Nasal cavity respiratory epithelium epithelial cell of viscerocranial mucosa (primary cell): ENCODE data around the gene CDC42. TPM values are rescaled to one million over a fixed set of nuclear protein-coding genes. Genes with fewer than 3 reads are reported as not detected.

Experiments used
- total RNA-seq: library from RNA; depleted of rRNA; stranded (reverse); fragments of >200 nt; gene quantifications from 2 replicates; pipeline ENCODE4 v1.2.3, GENCODE V29; 2014

Gene CDC42
- total RNA-seq: 322 and 370 TPM in 2 replicates

DNA sequence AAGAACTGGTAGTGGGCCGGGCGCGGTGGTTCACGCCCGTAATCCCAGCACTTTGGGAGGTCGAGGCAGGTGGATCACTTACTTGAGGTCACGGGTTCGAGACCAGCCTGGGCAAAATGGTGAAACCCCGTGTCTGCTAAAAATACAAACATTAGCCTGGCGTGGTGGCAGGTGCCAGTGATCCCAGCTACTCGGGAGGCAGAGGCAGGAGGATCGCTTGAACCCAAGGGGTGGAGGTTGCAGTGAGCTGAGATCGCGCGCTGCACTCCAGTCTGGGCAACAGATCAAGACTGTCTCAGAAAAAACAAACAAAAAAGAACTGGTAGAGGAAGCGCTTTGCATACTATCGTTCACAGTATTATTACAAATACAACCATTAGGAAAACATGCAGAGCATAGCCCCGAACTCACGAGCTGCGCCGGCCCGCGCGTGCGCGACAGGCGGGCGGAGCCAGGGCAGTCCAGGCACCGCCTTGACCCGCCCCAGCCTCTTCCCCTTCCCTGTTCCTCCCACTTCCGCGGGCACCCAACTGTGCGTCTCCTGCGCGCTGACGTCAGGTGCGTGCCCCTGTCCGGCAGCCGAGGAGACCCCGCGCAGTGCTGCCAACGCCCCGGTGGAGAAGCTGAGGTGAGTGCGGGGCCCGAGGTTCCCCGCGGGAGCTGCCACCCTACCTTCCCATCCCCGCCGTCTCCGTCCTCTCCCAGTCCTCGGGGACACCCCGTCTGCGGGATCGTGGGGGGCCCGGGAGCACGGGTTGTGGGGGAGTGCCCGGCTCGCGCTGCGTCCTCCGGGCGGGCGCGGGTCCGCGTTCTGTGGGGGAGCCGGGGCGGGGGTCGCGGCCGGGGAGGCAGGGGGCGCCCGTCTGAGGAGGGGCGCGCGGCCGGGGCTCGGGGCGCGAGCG, at the start of gene CDC42:
TSS of gene CDC42 (plus strand) at position 595 of the 902 bp plus-strand sequence. CDS start 25,770 bp downstream, outside the sequence.

Other genes starting within 250 kb of the CDC42 start
- not detected in 2 replicates for gene LDLRAD2, start 240.4 kb upstream of the CDC42 start, total RNA-seq
- gene HSPG2, start 115.4 kb upstream of the CDC42 start, total RNA-seq: 49.2 and 521 TPM in 2 replicates
- not detected in 2 replicates for gene CELA3B, start 75.7 kb upstream of the CDC42 start, total RNA-seq
- gene CELA3A, start 51.1 kb upstream of the CDC42 start, total RNA-seq: not detected in 2 replicates
- gene WNT4, start 90.4 kb downstream of the CDC42 start, total RNA-seq: 0.68 and 14.7 TPM in 2 replicates